Caco-2 (cell line): Measurements from ENCODE around the gene TLE2. TPM values are rescaled to one million over a fixed set of nuclear protein-coding genes. Genes with fewer than 3 reads are reported as not detected.

Experiments used
- BruUV-seq: library from RNA; stranded (reverse); fragments of 400-500 nt; replicated peaks from 2 replicates; lab custom pipeline; 2021; lab: Mats Ljungman, UMichigan
- CTCF ChIA-PET: fragments of 300-600 bp; sonication (Branson Sonifier 250); formaldehyde crosslinking; loops from one replicate; lab custom pipeline; 2022; ENCODE audit warnings: antibody characterized with exemption; lab: Charles Lee
- POLR2A ChIA-PET: fragments of 300-600 bp; sonication (Branson Sonifier 250); formaldehyde crosslinking; loops from one replicate; lab custom pipeline; 2022; ENCODE audit warnings: antibody characterized with exemption; lab: Charles Lee
- DNase-seq, 2 experiments: peaks; one replicate each; pipeline versions ENCODE4 v3.0.0 to v3.0.0-alpha.2; 2020 to 2022
- H3K27me3 ChIP-seq: replicated peaks from 2 replicates; pipeline ENCODE4 v1.6.0; 2011; ENCODE audit warnings: low read length; ENCODE audit not compliant: control insufficient read depth, insufficient read depth
- H3K36me3 ChIP-seq: 2 replicates; pipeline ENCODE4 v1.5.1; 2011; ENCODE audit warnings: low read length; ENCODE audit not compliant: control insufficient read depth, insufficient read depth
- H3K4me1 ChIP-seq: fragments of 250-450 bp; sonication (Bioruptor Pico); 2 replicates; pipeline ENCODE4 v1.5.1; 2020; ENCODE audit warnings: mild to moderate bottlenecking
- H3K4me3 ChIP-seq: 2 replicates; pipeline ENCODE4 v1.5.1; 2011; ENCODE audit warnings: low read depth, mild to moderate bottlenecking, control low read depth, low read length
- H3K9me3 ChIP-seq: fragments of 250-450 bp; sonication (Bioruptor Pico); 2 replicates; pipeline ENCODE4 v1.5.1; 2020; ENCODE audit warnings: mild to moderate bottlenecking, moderate library complexity
- H3K27ac Mint-ChIP-seq: one replicate; pipeline ENCODE4 v1.8.0; 2022; ENCODE audit warnings: mixed read lengths; ENCODE audit not compliant: unreplicated experiment
- H3K27me3 Mint-ChIP-seq: one replicate; pipeline ENCODE4 v1.8.0; 2022; ENCODE audit warnings: mixed read lengths; ENCODE audit not compliant: insufficient read depth, unreplicated experiment
- H3K36me3 Mint-ChIP-seq: one replicate; pipeline ENCODE4 v1.8.0; 2022; ENCODE audit warnings: mild to moderate bottlenecking, mixed read lengths; ENCODE audit not compliant: insufficient read depth, unreplicated experiment
- H3K4me1 Mint-ChIP-seq: one replicate; pipeline ENCODE4 v1.8.0; 2022; ENCODE audit warnings: low read depth, mixed read lengths; ENCODE audit not compliant: unreplicated experiment
- H3K4me3 Mint-ChIP-seq: one replicate; pipeline ENCODE4 v1.8.0; 2022; ENCODE audit warnings: mild to moderate bottlenecking, moderate library complexity, mixed read lengths; ENCODE audit not compliant: unreplicated experiment
- H3K9me3 Mint-ChIP-seq: one replicate; pipeline ENCODE4 v1.8.0; 2022; ENCODE audit warnings: mixed read lengths; ENCODE audit not compliant: unreplicated experiment
- CTCF ChIP-seq, 2 experiments: fragments of 200-600 bp in 1 of 2; IDR thresholded peaks; 1 replicate in 1 of 2; 2 replicates in 1 of 2; pipeline versions ENCODE4 v1.5.1 to v1.8.0; 2011 to 2022; ENCODE audit warnings: antibody characterized with exemption in 1 of 2, control low read depth in 1 of 2, inconsistent platforms in 1 of 2, low read depth in 1 of 2, low read length in 1 of 2, mild to moderate bottlenecking in 1 of 2, moderate library complexity in 1 of 2; ENCODE audit not compliant: insufficient read depth in 1 of 2, severe bottlenecking in 1 of 2, unreplicated experiment in 1 of 2
- intact Hi-C: fragments of 100-400 bp; cut with micrococcal nuclease; formaldehyde crosslinking; loops from one replicate; pipeline ENCODE4 v1.10.0; 2022; ENCODE audit not compliant: unreplicated experiment
- total RNA-seq: library from RNA; stranded (reverse); gene quantifications from 2 replicates; pipeline ENCODE4 v1.2.3, GENCODE V29; 2022

TLE2 gene
- total RNA-seq, 1 experiment from 2014 or later: 31.3 TPM

- Histone ChIP-seq H3K9me3 (no peaks in the 10 kb centered on the region), H3K4me1 (peaks cover 16% of the 10 kb centered on the region; the same call in 1 of the 2 replicates), H3K27me3 (no peaks in the 10 kb centered on the region), H3K4me3 (no peak overlapping the region), H3K36me3 (no peaks in the 10 kb centered on the region)
- H3K27ac Mint-ChIP-seq: no peak overlapping the region
- DNase-seq: no peak
- no peaks in the 10 kb centered on the region for H3K4me1 Mint-ChIP-seq
- TF ChIP-seq CTCF (IDR thresholded peaks at IDR 0.05; ENCODE audit: insufficient read depth in 1 of 2, low read depth in 1 of 2, low read length in 1 of 2, severe bottlenecking in 1 of 2, unreplicated experiment in 1 of 2): no peak
- no peak overlapping the region for H3K4me3 Mint-ChIP-seq
- no peaks in the 10 kb centered on the region for H3K9me3 Mint-ChIP-seq
- ChIA-PET CTCF (interaction anchor here (0.6 kb wide), 1 partner anchor 129 kb away, joined by 9 read pairs; no protein-coding TSS in a partner anchor), POLR2A (no interaction called here)
- no TSS peak for BruUV-seq
- H3K36me3 Mint-ChIP-seq: peaks cover 15% of the 10 kb centered on the region
- H3K27me3 Mint-ChIP-seq: no peaks in the 10 kb centered on the region
- intact Hi-C loops: no loop called here
Observed at GRCh38 chr19:2974342-2975041, 54.6 kb downstream of the TLE2 start.

GRCh38 chr19:2973229-2973628, 55.9 kb downstream of the TLE2 start:
- Mint-ChIP-seq H3K27me3 (no peaks in the 10 kb centered on the region), H3K27ac (no peak overlapping the region)

More at GRCh38 chr19:2973229-2973628, 55.9 kb downstream of the TLE2 start:
- Histone ChIP-seq H3K27me3 (no peaks in the 10 kb centered on the region), H3K4me3 (no peak overlapping the region), H3K9me3 (no peaks in the 10 kb centered on the region), H3K36me3 (no peaks in the 10 kb centered on the region), H3K4me1 (peaks cover 12% of the 10 kb centered on the region; the same call in 1 of the 2 replicates)
- DNase-seq: no peak
- ChIA-PET POLR2A (no interaction called here), CTCF (no interaction called here)
- Mint-ChIP-seq H3K4me1 (no peaks in the 10 kb centered on the region), H3K4me3 (no peak overlapping the region), H3K9me3 (no peaks in the 10 kb centered on the region), H3K36me3 (peaks cover 15% of the 10 kb centered on the region)
- intact Hi-C loops: no loop called here
- TF ChIP-seq CTCF (IDR thresholded peaks at IDR 0.05; ENCODE audit: insufficient read depth in 1 of 2, low read depth in 1 of 2, low read length in 1 of 2, severe bottlenecking in 1 of 2, unreplicated experiment in 1 of 2): no peak
- BruUV-seq: no TSS peak
